Spinal cord (tissue), 10 donors: ENCODE measurements around the gene ANKRD35. TPM values are rescaled to one million over a fixed set of nuclear protein-coding genes. Genes with fewer than 3 reads are reported as not detected.
A peak's percentile ranks its signal among the peaks of the same experiment; 100 is the strongest.

Experiments used
- DNase-seq, 6 donors: peaks; one replicate each; pipeline versions ENCODE4 v3.0.0 to v3.0.0-alpha.2; 2013 to 2015; ENCODE audit warnings: low spot score in 6 of 6, low read depth in 4 of 6
- H3K27ac ChIP-seq: one replicate; pipeline ENCODE4 v1.5.1; 2013; ENCODE audit warnings: low read depth, low read length, control low read depth
- H3K27me3 ChIP-seq: one replicate; pipeline ENCODE4 v1.6.1; 2013; ENCODE audit warnings: low read length; ENCODE audit not compliant: control insufficient read depth, insufficient read depth
- H3K36me3 ChIP-seq: one replicate; pipeline ENCODE4 v1.6.1; 2013; ENCODE audit warnings: low read length; ENCODE audit not compliant: control insufficient read depth, insufficient read depth
- H3K4me1 ChIP-seq: one replicate; pipeline ENCODE4 v1.6.1; 2013; ENCODE audit warnings: low read length; ENCODE audit not compliant: control insufficient read depth, insufficient read depth
- H3K4me3 ChIP-seq: one replicate; pipeline ENCODE4 v1.5.1; 2013; ENCODE audit warnings: low read depth, low read length, control low read depth
- H3K9me3 ChIP-seq: one replicate; pipeline ENCODE4 v1.6.1; 2013; ENCODE audit warnings: low read length; ENCODE audit not compliant: control insufficient read depth, insufficient read depth
- WGBS: methylation state at CpG from one replicate; pipeline ENCODE4 v1.1.5; 2013; ENCODE audit warnings: missing lambda C conversion rate; ENCODE audit not compliant: insufficient coverage; 5-methylcytosine and 5-hydroxymethylcytosine counted together
- polyA plus RNA-seq, 2 donors: library from polyadenylated mRNA; unstranded; fragments of 120-200 nt; gene quantifications; one replicate each; pipeline ENCODE4 v1.2.1, GENCODE V29; 2013; ENCODE audit not compliant: insufficient read length in 2 of 2
- total RNA-seq, 2 donors: library from RNA; depleted of rRNA in 1 of 2; stranded (reverse); fragments of 120-200 nt in 1 of 2; fragments of >200 nt in 1 of 2; gene quantifications; one replicate each; pipeline versions ENCODE4 v1.2.3 to v1.2.4, GENCODE V29; 2013 to 2014
- donor health status: healthy.

Gene ANKRD35
- total and polyA plus RNA-seq, 4 donors, result 3.7 to 11.0 (median 6.4) TPM

DNA sequence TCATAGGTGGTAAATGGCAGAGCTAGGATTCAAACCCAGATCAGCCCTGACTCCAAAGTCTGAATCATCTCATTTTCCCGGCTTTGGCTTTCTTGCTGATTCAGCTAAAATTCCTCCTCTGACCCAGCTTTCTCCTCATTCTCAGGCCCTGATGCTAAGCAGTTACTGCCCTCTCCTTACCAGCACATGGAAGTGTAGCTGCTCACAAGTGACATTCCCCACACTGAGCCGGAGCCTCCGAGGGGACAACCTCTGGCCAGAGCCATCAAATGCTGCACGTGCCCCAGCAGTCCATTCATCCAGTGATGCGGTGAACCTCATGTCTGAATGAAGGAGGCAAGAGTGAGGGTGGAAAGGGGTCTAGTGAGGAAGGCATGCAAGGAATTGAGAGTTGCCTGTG is 13.1 kb upstream of the ANKRD35 start:
- no peak for DNase-seq
- H3K27ac ChIP-seq, result no peak overlapping the region
- H3K4me3 ChIP-seq, result no peak overlapping the region
- no peaks in the 10 kb centered on the region for H3K36me3 ChIP-seq
- no peaks in the 10 kb centered on the region for H3K27me3 ChIP-seq
- H3K9me3 ChIP-seq, result no peaks in the 10 kb centered on the region
- no peaks in the 10 kb centered on the region for H3K4me1 ChIP-seq
- WGBS, result 66% methylated on average over 5 of the region's 5 CpGs

- Histone ChIP-seq H3K36me3 (no peaks in the 10 kb centered on the region), H3K4me1 (peaks cover 1% of the 10 kb centered on the region), H3K27me3 (no peaks in the 10 kb centered on the region), H3K9me3 (no peaks in the 10 kb centered on the region), H3K4me3 (no peak overlapping the region), H3K27ac (no peak overlapping the region)
- no CpG with 5 or more reads among the region's 1 CpG for WGBS
- no peak for DNase-seq
These were observed 12.3 kb upstream of the ANKRD35 start for GRCh38 chr1:145897969-145898368.

DNA sequence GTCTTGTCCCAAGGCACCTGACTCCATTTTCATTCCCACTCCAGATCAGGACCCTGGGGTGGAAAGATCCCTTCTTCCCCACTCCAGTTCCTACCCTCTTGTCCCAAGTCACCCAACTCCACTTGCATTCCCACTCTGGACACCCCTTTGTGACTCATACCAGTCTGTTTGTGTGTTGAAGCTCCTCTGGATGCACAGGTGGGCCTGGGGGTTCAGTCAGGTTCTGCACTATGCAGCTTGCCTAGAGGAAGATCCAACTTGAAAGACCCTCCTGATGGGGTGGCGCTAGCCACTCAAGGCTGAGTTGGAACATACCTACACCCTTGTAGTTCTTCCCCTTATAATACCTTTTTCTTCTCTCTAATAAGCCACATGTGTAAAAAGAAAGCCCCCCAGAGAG is 9.8 kb upstream of the ANKRD35 start:
- peaks cover 12% of the 10 kb centered on the region for H3K4me1 ChIP-seq
- H3K36me3 ChIP-seq, result no peaks in the 10 kb centered on the region
- no peaks in the 10 kb centered on the region for H3K9me3 ChIP-seq
- DNase-seq, result no peak
- no peaks in the 10 kb centered on the region for H3K27me3 ChIP-seq
- H3K27ac ChIP-seq, result no peak overlapping the region
- H3K4me3 ChIP-seq, result no peak overlapping the region
- no CpG with 5 or more reads among the region's 1 CpG for WGBS

DNA sequence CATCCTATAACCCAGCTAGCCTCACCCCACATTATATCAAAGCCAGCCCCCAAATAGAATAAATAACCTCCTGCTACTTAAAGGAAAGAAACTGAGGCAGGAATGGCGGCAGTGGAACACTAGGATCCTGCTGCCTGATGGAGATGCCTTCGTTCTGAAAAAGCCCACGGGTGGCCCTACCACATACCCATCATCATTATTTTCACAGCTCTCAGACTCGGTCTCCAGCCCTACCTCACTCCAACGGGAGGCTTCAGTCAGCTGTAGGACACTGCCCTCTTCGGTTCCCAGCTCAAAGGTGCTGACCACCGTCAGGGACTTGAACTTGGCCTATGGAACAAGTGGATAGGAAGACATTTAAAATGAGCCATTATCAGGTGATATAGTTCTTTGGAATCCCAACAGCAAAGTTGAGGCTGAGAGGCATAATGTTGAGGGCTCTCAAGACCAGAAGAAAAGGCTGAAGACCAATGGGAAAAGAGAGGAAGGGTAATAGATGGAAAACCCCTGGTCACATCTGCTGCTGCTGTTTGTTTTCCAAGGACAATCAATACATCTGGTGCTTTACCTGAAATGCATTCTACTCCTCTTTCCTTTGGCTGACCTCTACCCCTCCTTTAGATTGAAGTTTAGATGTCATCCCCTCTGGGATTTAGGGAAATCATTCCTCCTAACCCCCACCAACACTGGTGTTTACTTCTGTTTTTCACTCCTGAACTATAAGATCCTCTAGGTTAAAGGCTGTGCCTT is 7.8 kb upstream of the ANKRD35 start:
- 89% methylated on average over 4 of the region's 7 CpGs for WGBS
- DNase-seq, result no peak
- H3K27me3 ChIP-seq, result no peaks in the 10 kb centered on the region
- peak overlapping the region; percentile 48 for H3K27ac ChIP-seq
- no peak overlapping the region for H3K4me3 ChIP-seq
- no peaks in the 10 kb centered on the region for H3K36me3 ChIP-seq
- peaks cover 12% of the 10 kb centered on the region for H3K4me1 ChIP-seq
- no peaks in the 10 kb centered on the region for H3K9me3 ChIP-seq

GRCh38 chr1:145892486-145893087 is 6.9 kb upstream of the ANKRD35 start:
- DNase-seq, result peak in 2 of 6 donors; percentile 51 to 74

DNA sequence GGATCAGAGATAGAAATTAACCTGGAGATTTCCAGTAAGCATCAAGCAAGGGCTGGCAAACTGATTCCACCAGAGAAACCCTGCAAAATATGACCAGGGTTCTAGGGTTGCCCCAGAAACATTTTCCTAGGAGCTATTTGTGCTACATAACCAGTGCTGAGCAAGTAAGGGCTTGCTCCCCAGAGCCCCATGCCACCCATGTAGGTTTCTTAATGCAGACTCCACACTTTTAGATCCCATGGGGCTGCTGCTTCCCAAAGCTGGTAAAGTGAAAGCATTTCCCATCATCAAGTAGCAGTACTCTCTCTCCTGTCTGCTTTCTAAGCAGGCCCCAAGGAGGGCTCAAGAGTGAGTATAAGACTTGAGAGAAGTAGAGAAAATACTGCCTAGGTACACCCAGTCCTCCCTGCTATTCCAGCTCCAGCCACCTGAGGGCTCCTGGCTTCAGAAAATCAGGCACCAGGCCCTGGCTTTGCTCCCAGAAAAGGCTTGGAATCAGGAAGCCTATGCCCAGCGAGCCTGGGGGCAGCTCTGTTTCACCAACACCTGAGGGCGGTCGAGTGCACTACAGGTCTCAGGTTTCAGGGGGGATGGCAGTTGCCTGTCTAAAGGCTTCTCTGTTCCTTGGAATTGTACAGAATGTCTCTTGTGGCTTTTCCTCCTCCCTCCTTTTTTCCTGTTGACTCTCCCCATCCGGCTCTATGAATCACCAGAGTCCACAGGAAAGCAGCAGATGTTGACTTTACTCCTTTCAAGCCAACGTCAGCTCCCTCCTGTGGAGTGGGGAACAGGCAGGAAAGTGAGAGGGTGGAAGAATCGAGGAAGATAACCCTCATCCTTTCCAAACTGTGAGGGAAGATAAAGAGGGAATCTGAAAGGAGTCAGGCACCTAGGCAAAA is 6.2 kb upstream of the ANKRD35 start:
- Histone ChIP-seq H3K27ac (peak overlapping the region; percentile 83), H3K4me1 (peaks cover 12% of the 10 kb centered on the region), H3K9me3 (no peaks in the 10 kb centered on the region), H3K27me3 (no peaks in the 10 kb centered on the region), H3K4me3 (peak overlapping the region; percentile 18), H3K36me3 (no peaks in the 10 kb centered on the region)
- 0% methylated on average over 1 of the region's 6 CpGs for WGBS
- peak in 5 of 6 donors; percentile 84 to 97 (median 86) for DNase-seq

More at GRCh38 chr1:145892486-145893087, 6.9 kb upstream of the ANKRD35 start:
- H3K9me3 ChIP-seq, result no peaks in the 10 kb centered on the region
- H3K4me3 ChIP-seq, result no peak overlapping the region
- H3K36me3 ChIP-seq, result no peaks in the 10 kb centered on the region
- H3K27me3 ChIP-seq, result no peaks in the 10 kb centered on the region
- H3K4me1 ChIP-seq, result peaks cover 12% of the 10 kb centered on the region
- 11% methylated on average over 1 of the region's 3 CpGs for WGBS
- peak overlapping the region; percentile 83 for H3K27ac ChIP-seq

GRCh38 chr1:145891143-145891542 is 5.5 kb upstream of the ANKRD35 start:
- DNase-seq, result peak in 2 of 6 donors; percentile 27 to 38
- H3K9me3 ChIP-seq, result no peaks in the 10 kb centered on the region
- no peaks in the 10 kb centered on the region for H3K27me3 ChIP-seq
- WGBS, result no CpG with 5 or more reads among the region's 1 CpG
- no peak overlapping the region for H3K4me3 ChIP-seq
- H3K36me3 ChIP-seq, result no peaks in the 10 kb centered on the region
- peaks cover 12% of the 10 kb centered on the region for H3K4me1 ChIP-seq
- H3K27ac ChIP-seq, result peak overlapping the region; percentile 83

GRCh38 chr1:145889722-145890121 is 4.1 kb upstream of the ANKRD35 start:
- H3K4me3 ChIP-seq, result no peak overlapping the region
- 64% methylated on average over 3 of the region's 3 CpGs for WGBS
- H3K36me3 ChIP-seq, result no peaks in the 10 kb centered on the region
- H3K4me1 ChIP-seq, result peaks cover 22% of the 10 kb centered on the region
- no peak for DNase-seq
- no peaks in the 10 kb centered on the region for H3K9me3 ChIP-seq
- H3K27me3 ChIP-seq, result peaks cover 6% of the 10 kb centered on the region
- H3K27ac ChIP-seq, result no peak overlapping the region

DNA sequence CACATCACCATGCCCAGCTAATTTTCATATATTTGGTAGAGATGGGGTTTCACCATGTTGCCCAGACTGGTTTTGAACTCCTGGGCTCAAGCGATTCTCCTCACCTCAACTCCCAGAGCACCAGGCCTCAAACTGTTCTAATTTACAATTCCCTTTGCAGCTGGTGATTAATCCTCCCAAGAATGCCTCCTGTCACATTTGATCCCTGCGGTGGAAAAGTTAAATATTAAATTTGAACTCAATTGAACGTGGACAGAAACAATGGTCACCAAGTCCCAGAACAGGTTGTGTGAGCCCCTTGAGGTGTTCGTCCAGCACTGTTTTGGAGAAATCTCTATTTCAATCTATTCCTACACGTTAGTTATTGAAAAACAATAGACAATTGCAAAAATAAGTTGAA is 2.0 kb upstream of the ANKRD35 start:
- no peak for DNase-seq
- Histone ChIP-seq H3K36me3 (no peaks in the 10 kb centered on the region), H3K27me3 (peaks cover 11% of the 10 kb centered on the region), H3K4me3 (no peak overlapping the region), H3K9me3 (no peaks in the 10 kb centered on the region), H3K27ac (no peak overlapping the region), H3K4me1 (peaks cover 19% of the 10 kb centered on the region)
- no CpG with 5 or more reads among the region's 5 CpGs for WGBS
